Hepatocyte (in vitro differentiated cells): ENCODE results near the gene TSPAN4. TPM values are rescaled to one million over a fixed set of nuclear protein-coding genes. Genes with fewer than 3 reads are reported as not detected.

ENCODE experiments used
- DNase-seq: peaks from one replicate; pipeline ENCODE4 v3.0.0-alpha.2; 2016; ENCODE audit warnings: low spot score
- H2AFZ ChIP-seq: fragments of 200-600 bp; sonication (generic); 2 replicates; pipeline ENCODE4 v1.6.0; 2016; ENCODE audit warnings: antibody characterized with exemption, mild to moderate bottlenecking
- H3K27ac ChIP-seq: fragments of 200-600 bp; sonication (generic); 2 replicates; pipeline ENCODE4 v1.5.1; 2016; ENCODE audit warnings: mild to moderate bottlenecking
- H3K27me3 ChIP-seq: fragments of 200-600 bp; sonication (generic); 2 replicates; pipeline ENCODE4 v1.6.1; 2016
- H3K36me3 ChIP-seq: fragments of 200-600 bp; sonication (generic); replicated peaks from 2 replicates; pipeline ENCODE4 v1.5.1; 2016; ENCODE audit warnings: low read depth; ENCODE audit not compliant: insufficient read depth
- H3K4me1 ChIP-seq: fragments of 200-600 bp; sonication (generic); 2 replicates; pipeline ENCODE4 v1.5.1; 2016; ENCODE audit warnings: mild to moderate bottlenecking, moderate library complexity; ENCODE audit not compliant: insufficient read depth
- H3K4me2 ChIP-seq: fragments of 200-600 bp; sonication (generic); 2 replicates; pipeline ENCODE4 v1.6.0; 2016
- H3K4me3 ChIP-seq: fragments of 200-600 bp; sonication (generic); 2 replicates; pipeline ENCODE4 v1.5.1; 2016; ENCODE audit warnings: mild to moderate bottlenecking
- H3K79me2 ChIP-seq: fragments of 200-600 bp; sonication (generic); 2 replicates; pipeline ENCODE4 v1.6.0; 2017; ENCODE audit warnings: mild to moderate bottlenecking
- H3K9me2 ChIP-seq: fragments of 200-600 bp; sonication (generic); replicated peaks from 2 replicates; pipeline ENCODE4 v1.6.0; 2017; ENCODE audit warnings: mild to moderate bottlenecking; ENCODE audit not compliant: insufficient read depth
- H3K9me3 ChIP-seq: fragments of 200-600 bp; sonication (generic); 2 replicates; pipeline ENCODE4 v1.5.1; 2016; ENCODE audit warnings: low read depth, mild to moderate bottlenecking
- H4K20me1 ChIP-seq: fragments of 200-600 bp; sonication (generic); 2 replicates; pipeline ENCODE4 v1.6.0; 2016; ENCODE audit warnings: mild to moderate bottlenecking; ENCODE audit not compliant: insufficient read depth, poor library complexity, severe bottlenecking
- EZH2 ChIP-seq: fragments of 200-600 bp; sonication (generic); IDR thresholded peaks from 2 replicates; pipeline ENCODE4 v1.6.1; 2016; ENCODE audit warnings: antibody characterized with exemption, mild to moderate bottlenecking, borderline replicate concordance
- EZH2phosphoT487 ChIP-seq: fragments of 200-600 bp; sonication (generic); IDR thresholded peaks from one replicate; pipeline ENCODE4 v1.6.1; 2018; ENCODE audit warnings: antibody characterized with exemption, mild to moderate bottlenecking, low read depth, moderate library complexity; ENCODE audit not compliant: unreplicated experiment, severe bottlenecking
- WGBS: methylation state at CpG from one replicate; pipeline ENCODE4 v1.1.6; 2016; ENCODE audit warnings: low lambda C conversion rate; ENCODE audit errors: missing lambda C conversion rate; 5-methylcytosine and 5-hydroxymethylcytosine counted together
- polyA plus RNA-seq: library from polyadenylated mRNA; unstranded; fragments of >200 nt; fragmentation: Nextera tagmentation; extraction: Ambion mirVana; gene quantifications from 2 replicates; pipeline ENCODE4 v1.2.1, GENCODE V29; 2016
- total RNA-seq: library from RNA; depleted of rRNA; stranded (reverse); fragments of >200 nt; gene quantifications from 2 replicates; pipeline ENCODE4 v1.2.3, GENCODE V29; 2014
- TF ChIP-seq, protein P1 (sequence below): fragments of 200-600 bp; sonication (generic); IDR thresholded peaks from 2 replicates; pipeline ENCODE4 v1.5.1; 2016; ENCODE audit warnings: antibody characterized with exemption, mild to moderate bottlenecking; ENCODE audit not compliant: poor library complexity

TSPAN4 gene
- total and polyA plus RNA-seq, 2 experiments from 2014 or later: 82.8 to 148 TPM

DNA sequence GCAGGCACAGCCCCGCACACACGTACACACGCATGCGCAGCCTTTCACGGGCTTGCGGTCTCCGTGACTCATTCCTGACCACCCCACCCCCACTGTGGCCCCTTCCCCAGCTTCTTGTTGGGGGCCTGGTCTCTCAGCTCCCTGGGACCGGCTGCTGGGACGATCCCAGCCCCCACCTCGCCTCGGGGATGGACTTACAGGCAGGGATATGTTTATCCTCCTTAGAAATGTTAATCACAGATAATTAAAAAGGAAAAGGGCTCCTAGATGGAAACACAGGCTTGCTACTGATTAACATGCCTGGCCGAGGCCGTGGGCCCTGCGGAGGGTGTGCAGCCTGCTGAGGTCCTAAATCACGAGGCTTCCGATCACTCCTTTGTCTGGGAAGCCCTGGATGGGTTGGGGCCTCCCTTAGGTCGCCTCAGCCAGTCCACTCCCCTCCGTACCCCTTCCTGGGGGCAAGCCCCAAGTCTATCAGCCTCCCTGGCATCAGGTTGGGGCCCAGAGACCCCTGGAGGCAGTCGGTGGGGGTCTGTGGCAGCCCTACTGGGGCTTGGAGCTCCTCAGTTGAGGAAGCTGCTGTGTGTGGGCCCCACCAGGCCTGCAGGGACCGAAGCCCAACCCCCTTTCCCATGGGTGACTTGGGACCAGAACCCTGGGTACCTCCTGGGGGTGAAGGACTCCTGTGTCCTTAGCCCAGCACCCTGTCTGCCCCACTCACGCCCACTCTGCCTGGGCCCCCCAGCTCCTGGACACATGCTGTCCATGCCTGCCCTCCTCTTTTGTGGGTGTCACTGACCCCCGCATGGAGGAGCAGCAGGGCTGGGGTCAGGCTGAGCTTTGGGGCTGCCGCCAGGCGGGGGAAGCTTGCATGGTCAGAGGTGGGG lies 20.6 kb downstream of the TSPAN4 start:
- no peaks in the 10 kb centered on the region for H3K79me2 ChIP-seq
- no peaks in the 10 kb centered on the region for H4K20me1 ChIP-seq
- H3K27ac ChIP-seq: peak overlapping the region; percentile 77
- H3K4me3 ChIP-seq: no peak overlapping the region
- H3K4me1 ChIP-seq: peaks cover 31% of the 10 kb centered on the region
- H3K36me3 ChIP-seq: no peaks in the 10 kb centered on the region
- H2AFZ ChIP-seq: no peak overlapping the region
- H3K4me2 ChIP-seq: peak overlapping the region; percentile 47
- peak; percentile 73 for DNase-seq
- no peaks in the 10 kb centered on the region for H3K27me3 ChIP-seq
- no peak for TF ChIP-seq EZH2
- TF ChIP-seq, protein P1, sequence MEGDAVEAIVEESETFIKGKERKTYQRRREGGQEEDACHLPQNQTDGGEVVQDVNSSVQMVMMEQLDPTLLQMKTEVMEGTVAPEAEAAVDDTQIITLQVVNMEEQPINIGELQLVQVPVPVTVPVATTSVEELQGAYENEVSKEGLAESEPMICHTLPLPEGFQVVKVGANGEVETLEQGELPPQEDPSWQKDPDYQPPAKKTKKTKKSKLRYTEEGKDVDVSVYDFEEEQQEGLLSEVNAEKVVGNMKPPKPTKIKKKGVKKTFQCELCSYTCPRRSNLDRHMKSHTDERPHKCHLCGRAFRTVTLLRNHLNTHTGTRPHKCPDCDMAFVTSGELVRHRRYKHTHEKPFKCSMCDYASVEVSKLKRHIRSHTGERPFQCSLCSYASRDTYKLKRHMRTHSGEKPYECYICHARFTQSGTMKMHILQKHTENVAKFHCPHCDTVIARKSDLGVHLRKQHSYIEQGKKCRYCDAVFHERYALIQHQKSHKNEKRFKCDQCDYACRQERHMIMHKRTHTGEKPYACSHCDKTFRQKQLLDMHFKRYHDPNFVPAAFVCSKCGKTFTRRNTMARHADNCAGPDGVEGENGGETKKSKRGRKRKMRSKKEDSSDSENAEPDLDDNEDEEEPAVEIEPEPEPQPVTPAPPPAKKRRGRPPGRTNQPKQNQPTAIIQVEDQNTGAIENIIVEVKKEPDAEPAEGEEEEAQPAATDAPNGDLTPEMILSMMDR: no peak
- no peak for TF ChIP-seq EZH2phosphoT487
- no peaks in the 10 kb centered on the region for H3K9me3 ChIP-seq
- no peaks in the 10 kb centered on the region for H3K9me2 ChIP-seq
- 54% methylated on average over 18 of the region's 24 CpGs for WGBS

GRCh38 chr11:863910-864827 lies 21.5 kb downstream of the TSPAN4 start:
- Histone ChIP-seq H3K9me2 (no peaks in the 10 kb centered on the region), H3K27ac (no peak overlapping the region), H3K4me3 (no peak overlapping the region), H3K79me2 (no peaks in the 10 kb centered on the region), H2AFZ (no peak overlapping the region), H3K27me3 (no peaks in the 10 kb centered on the region), H3K36me3 (no peaks in the 10 kb centered on the region), H4K20me1 (no peaks in the 10 kb centered on the region), H3K4me2 (no peak overlapping the region), H3K9me3 (no peaks in the 10 kb centered on the region), H3K4me1 (peaks cover 31% of the 10 kb centered on the region)
- no peak for DNase-seq
- 94% methylated on average over 27 of the region's 31 CpGs for WGBS
- no peak for TF ChIP-seq EZH2
- TF ChIP-seq EZH2phosphoT487: no peak
- TF ChIP-seq, protein P1: no peak

DNA sequence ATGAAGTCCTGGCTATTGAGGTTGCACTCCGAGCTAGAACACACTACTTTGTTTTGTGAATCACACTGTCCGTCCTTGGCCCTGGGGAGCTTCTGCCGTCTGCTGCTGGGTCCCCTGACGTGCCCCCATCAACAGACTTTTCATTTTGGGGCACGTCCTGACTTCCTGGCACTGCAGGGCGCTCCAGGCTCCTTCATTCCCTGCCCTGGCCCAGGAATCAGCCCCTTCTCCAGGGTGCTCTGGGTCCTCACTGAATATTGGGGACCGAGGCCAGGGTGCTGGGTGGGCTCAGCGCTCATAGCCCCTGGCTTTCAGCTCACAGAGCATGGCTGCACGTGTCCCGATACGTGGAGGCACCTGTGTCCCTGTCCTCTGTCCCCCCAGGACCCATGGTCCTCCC lies 22.2 kb downstream of the TSPAN4 start:
- Histone ChIP-seq H3K79me2 (no peaks in the 10 kb centered on the region), H3K9me3 (no peaks in the 10 kb centered on the region), H3K27ac (no peak overlapping the region), H3K9me2 (no peaks in the 10 kb centered on the region), H3K27me3 (no peaks in the 10 kb centered on the region), H2AFZ (no peak overlapping the region), H3K36me3 (no peaks in the 10 kb centered on the region), H3K4me1 (peaks cover 26% of the 10 kb centered on the region), H4K20me1 (no peaks in the 10 kb centered on the region), H3K4me3 (no peak overlapping the region), H3K4me2 (no peak overlapping the region)
- WGBS: 87% methylated on average over 10 of the region's 11 CpGs
- DNase-seq: no peak
- TF ChIP-seq, protein P1: no peak
- no peak for TF ChIP-seq EZH2
- no peak for TF ChIP-seq EZH2phosphoT487
